BJ (cell line): Measurements from ENCODE around the gene IPO5. TPM values are rescaled to one million over a fixed set of nuclear protein-coding genes. Genes with fewer than 3 reads are reported as not detected.
A peak's percentile ranks its signal among the peaks of the same experiment; 100 is the strongest.
"Not testable (repeated sequence)": the region's sequence is repeated elsewhere in the genome, so short reads cannot be mapped to it uniquely, and the experiment has no call there.

Experiments
- CTCF ChIA-PET: fragments of 350-600 bp; formaldehyde crosslinking; extraction: SDS; loops from one replicate; lab custom pipeline; 2021; ENCODE audit warnings: antibody characterized with exemption, inconsistent platforms; lab: Yijun Ruan, JAX
- POLR2A ChIA-PET: fragments of 300-600 bp; sonication (Branson Sonifier 250); formaldehyde crosslinking; extraction: SDS; loops from one replicate; lab custom pipeline; 2021; ENCODE audit warnings: antibody characterized with exemption; lab: Charles Lee
- DNase-seq: peaks from one replicate; pipeline ENCODE4 v3.0.0-alpha.2; 2011; ENCODE audit warnings: low read depth
- H3K27me3 ChIP-seq: 2 replicates; pipeline ENCODE4 v1.6.0; 2011; ENCODE audit warnings: low read length; ENCODE audit not compliant: control insufficient read depth, insufficient read depth
- H3K36me3 ChIP-seq: 2 replicates; pipeline ENCODE4 v1.5.1; 2011; ENCODE audit warnings: low read length; ENCODE audit not compliant: control insufficient read depth, insufficient read depth
- H3K4me3 ChIP-seq: 2 replicates; pipeline ENCODE4 v1.5.1; 2011; ENCODE audit warnings: low read depth, mild to moderate bottlenecking, control low read depth, low read length
- CTCF ChIP-seq: IDR thresholded peaks from 2 replicates; pipeline ENCODE4 v1.5.1; 2011; ENCODE audit warnings: low read depth, mild to moderate bottlenecking, control low read depth, inconsistent platforms, low read length, moderate library complexity; ENCODE audit not compliant: insufficient read depth
- polyA plus RNA-seq: library from polyadenylated mRNA; depleted of rRNA; stranded (reverse); fragments of >200 nt; gene quantifications from 2 replicates; pipeline ENCODE4 v1.2.3, GENCODE V29; 2011

The IPO5 gene
- polyA plus RNA-seq, 1 experiment: 137 TPM

GRCh38 chr13:97999653-98000052, 46.2 kb downstream of the IPO5 start:
- peaks cover 12% of the 10 kb centered on the region for H3K36me3 ChIP-seq
- no peaks in the 10 kb centered on the region for H3K27me3 ChIP-seq
- ChIA-PET CTCF (no interaction called here), POLR2A (no interaction called here)
- H3K4me3 ChIP-seq: no peak overlapping the region
- no peak for DNase-seq
- no peak for TF ChIP-seq CTCF

- peak; percentile 16 for DNase-seq
- ChIA-PET CTCF (no interaction called here), POLR2A (no interaction called here)
- Histone ChIP-seq H3K36me3 (peaks cover 22% of the 10 kb centered on the region), H3K27me3 (no peaks in the 10 kb centered on the region), H3K4me3 (no peak overlapping the region)
- TF ChIP-seq CTCF: no peak
Observed at GRCh38 chr13:98004107-98004506, 50.6 kb downstream of the IPO5 start.

- CTCF ChIA-PET: interaction anchor here (0.7 kb wide), 1 partner anchor 147 kb away, joined by 3 read pairs; no protein-coding TSS in a partner anchor
- POLR2A ChIA-PET: interaction anchor here (0.6 kb wide), 1 partner anchor 864 kb away, joined by 6 read pairs; no protein-coding TSS in a partner anchor
- H3K27me3 ChIP-seq, DNase-seq, H3K4me3 ChIP-seq: not testable (repeated sequence)
- peaks cover 19% of the 10 kb centered on the region for H3K36me3 ChIP-seq
Observed at GRCh38 chr13:98004997-98005396, 51.5 kb downstream of the IPO5 start.

GRCh38 chr13:98007001-98007400, 53.5 kb downstream of the IPO5 start:
- no peak for TF ChIP-seq CTCF
- peaks cover 17% of the 10 kb centered on the region for H3K36me3 ChIP-seq
- ChIA-PET CTCF (no interaction called here), POLR2A (no interaction called here)
- no peak for DNase-seq
- no peak overlapping the region for H3K4me3 ChIP-seq
- no peaks in the 10 kb centered on the region for H3K27me3 ChIP-seq

GRCh38 chr13:98013241-98013640, 59.8 kb downstream of the IPO5 start:
- peaks cover 10% of the 10 kb centered on the region for H3K36me3 ChIP-seq
- H3K27me3 ChIP-seq: no peaks in the 10 kb centered on the region
- ChIA-PET POLR2A (no interaction called here), CTCF (no interaction called here)
- H3K4me3 ChIP-seq: no peak overlapping the region
- no peak for DNase-seq
- TF ChIP-seq CTCF: no peak

GRCh38 chr13:98014766-98015165, 61.3 kb downstream of the IPO5 start:
- no peak for TF ChIP-seq CTCF
- no peak overlapping the region for H3K4me3 ChIP-seq
- peaks cover 8% of the 10 kb centered on the region for H3K36me3 ChIP-seq
- ChIA-PET CTCF (interaction anchor here (0.6 kb wide), 1 partner anchor 451 kb away, joined by 3 read pairs; no protein-coding TSS in a partner anchor), POLR2A (no interaction called here)
- H3K27me3 ChIP-seq: no peaks in the 10 kb centered on the region
- peak; percentile 60 for DNase-seq
